ENCODE data around the gene ARL8A.

DNA sequence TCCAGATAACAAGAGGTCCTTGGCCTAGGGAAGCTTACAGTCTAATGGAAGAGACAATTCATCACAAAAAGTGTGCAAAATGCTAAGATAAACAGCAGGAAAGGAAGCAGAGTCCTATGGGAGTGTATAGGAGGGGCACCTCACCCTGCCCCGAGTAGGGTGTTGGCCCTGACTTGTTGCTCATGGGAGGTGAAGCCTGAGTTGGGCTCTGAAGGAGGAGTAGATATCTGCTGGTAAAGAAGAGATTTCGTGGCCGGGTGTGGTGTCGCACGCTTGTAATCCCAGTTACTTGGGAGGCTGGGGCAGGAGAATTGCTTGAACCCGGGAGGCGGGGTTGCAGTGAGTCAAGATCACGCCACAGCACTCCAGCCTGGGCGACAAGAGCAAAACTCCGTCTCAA lies 40.5 kb downstream of the ARL8A start:
- TF ChIP-seq POLR2A (IDR thresholded peaks at IDR 0.05; ENCODE audit: borderline replicate concordance, extremely low read depth, insufficient read depth, insufficient read length) (no peak), CEBPB (IDR thresholded peaks at IDR 0.05; ENCODE audit: low read depth) (no peak), EZH2phosphoT487 (IDR thresholded peaks at IDR 0.05; ENCODE audit: borderline replicate concordance) (no peak), EZH2 (IDR thresholded peaks at IDR 0.05) (no peak)
- TF ChIP-seq, protein P1, sequence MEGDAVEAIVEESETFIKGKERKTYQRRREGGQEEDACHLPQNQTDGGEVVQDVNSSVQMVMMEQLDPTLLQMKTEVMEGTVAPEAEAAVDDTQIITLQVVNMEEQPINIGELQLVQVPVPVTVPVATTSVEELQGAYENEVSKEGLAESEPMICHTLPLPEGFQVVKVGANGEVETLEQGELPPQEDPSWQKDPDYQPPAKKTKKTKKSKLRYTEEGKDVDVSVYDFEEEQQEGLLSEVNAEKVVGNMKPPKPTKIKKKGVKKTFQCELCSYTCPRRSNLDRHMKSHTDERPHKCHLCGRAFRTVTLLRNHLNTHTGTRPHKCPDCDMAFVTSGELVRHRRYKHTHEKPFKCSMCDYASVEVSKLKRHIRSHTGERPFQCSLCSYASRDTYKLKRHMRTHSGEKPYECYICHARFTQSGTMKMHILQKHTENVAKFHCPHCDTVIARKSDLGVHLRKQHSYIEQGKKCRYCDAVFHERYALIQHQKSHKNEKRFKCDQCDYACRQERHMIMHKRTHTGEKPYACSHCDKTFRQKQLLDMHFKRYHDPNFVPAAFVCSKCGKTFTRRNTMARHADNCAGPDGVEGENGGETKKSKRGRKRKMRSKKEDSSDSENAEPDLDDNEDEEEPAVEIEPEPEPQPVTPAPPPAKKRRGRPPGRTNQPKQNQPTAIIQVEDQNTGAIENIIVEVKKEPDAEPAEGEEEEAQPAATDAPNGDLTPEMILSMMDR (IDR thresholded peaks at IDR 0.05 in 2 of 3, conservative IDR thresholded peaks at IDR 0.05 in 1 of 3; ENCODE audit: borderline replicate concordance in 1 of 3, insufficient read depth in 1 of 3, low read depth in 2 of 3, low read length in 2 of 3), result no peak
